HG03066 (cell line): ENCODE measurements around the gene CDH24.

Experiments
- ATAC-seq: cut with Tn5 transposase; IDR thresholded peaks from one replicate; pipeline ENCODE4 v1.9.1; 2021; ENCODE audit warnings: low read depth; ENCODE audit not compliant: unreplicated experiment

Gene CDH24

DNA sequence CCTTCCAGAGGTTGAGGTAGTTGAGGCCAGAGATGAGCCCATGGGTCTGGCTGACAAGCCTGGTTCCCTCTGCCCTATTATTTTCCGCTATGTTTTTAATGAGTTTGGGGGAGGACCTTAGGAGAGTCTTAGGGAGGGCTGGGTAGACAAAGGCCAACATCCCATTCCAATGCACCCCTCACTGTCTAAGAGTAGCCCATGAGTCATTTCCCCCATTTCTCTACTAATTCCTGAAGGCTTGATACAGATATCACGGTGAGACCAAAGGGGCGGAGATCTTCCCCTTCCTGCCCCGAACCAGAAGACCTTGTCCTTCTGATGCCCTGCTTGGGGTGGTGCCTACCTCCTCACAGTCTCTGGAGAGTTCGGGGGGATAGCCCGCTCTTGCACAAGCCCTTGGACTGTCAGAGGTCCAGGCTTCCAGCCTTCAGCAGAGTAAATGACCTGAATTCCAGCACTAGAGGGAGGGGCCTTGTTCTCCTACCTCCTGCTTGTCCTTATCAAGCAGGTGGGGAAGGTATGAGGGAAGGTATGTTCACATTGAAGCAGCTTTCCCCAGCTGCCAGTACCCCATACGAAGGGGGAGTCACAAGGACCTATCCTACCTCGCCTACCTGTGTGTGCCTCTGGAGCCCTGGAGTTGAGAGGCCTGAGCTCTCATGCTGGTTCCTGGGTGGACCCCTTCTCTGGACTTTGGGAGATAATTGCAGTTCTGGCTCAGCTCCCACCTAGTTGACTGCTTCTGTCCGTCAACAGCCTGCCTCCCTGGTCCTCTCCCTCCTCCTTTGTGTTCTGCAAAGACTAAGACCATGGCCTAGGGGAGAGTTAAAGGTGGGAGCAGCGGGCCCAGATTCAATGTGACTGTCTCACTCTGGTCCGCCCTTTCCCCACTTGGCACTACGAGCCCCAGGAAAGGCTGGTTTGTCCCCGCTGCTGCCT, 11.6 kb downstream of the CDH24 start:
- ATAC-seq: no peak

DNA sequence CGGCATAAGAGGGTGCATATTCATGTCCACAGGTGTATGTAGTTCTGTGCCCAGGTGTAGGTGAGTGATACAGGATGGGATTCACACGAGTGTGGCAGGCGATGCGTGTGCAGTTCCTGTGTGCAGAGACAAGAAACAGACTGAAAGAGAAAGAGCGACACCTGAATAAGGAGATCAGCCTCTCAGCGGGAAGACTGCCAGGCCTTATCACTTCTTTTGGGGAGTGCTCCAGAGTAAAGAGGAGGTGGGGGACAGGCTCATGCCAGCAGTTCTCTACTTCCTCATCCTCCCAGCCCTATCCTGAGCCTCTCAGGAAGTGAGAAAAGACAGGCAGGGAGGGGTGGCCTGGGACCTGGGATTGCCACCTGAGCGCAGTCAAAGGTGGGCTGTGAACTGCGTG, 12.5 kb downstream of the CDH24 start:
- ATAC-seq: no peak

DNA sequence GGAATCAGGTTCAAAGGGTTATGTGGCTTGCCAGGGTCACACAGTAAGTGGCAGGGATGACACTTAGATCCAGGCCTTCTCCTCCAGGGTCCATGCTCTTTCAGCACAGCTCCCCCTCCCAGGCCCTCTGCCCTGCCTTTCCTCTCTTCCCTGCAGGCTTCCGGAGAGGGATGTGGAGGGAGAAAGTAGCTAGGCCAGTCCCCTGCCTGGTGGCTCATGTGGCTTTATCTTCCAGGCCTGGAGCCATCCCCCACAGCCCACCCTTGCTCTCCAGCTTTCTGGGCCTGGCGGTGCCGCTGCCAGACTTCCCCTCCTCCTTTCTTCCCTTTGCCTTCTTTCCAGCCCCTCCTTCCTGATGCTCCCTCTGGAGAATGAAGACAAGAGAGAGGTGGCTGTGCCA, 13.6 kb downstream of the CDH24 start:
- no peak for ATAC-seq

DNA sequence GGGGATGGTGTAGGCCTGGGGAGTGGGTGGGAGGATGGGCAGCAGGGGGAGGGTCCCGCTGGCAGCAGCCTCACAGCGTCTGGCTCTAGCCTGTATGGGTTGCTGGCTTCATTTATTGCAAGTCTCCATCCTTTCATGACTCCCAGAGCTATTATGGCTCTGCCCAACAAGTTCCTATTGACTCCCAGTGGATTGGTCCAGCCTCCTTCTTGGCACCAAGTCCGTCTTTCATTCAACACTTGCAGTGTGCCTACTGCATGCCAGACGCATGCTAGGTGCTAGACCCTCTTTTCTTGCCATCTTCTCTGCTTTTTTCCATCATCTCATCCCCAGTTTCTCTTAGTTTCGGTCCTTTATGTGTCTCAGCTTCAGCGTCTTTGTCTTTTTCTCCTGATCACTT, 14.2 kb downstream of the CDH24 start:
- ATAC-seq: no peak

DNA sequence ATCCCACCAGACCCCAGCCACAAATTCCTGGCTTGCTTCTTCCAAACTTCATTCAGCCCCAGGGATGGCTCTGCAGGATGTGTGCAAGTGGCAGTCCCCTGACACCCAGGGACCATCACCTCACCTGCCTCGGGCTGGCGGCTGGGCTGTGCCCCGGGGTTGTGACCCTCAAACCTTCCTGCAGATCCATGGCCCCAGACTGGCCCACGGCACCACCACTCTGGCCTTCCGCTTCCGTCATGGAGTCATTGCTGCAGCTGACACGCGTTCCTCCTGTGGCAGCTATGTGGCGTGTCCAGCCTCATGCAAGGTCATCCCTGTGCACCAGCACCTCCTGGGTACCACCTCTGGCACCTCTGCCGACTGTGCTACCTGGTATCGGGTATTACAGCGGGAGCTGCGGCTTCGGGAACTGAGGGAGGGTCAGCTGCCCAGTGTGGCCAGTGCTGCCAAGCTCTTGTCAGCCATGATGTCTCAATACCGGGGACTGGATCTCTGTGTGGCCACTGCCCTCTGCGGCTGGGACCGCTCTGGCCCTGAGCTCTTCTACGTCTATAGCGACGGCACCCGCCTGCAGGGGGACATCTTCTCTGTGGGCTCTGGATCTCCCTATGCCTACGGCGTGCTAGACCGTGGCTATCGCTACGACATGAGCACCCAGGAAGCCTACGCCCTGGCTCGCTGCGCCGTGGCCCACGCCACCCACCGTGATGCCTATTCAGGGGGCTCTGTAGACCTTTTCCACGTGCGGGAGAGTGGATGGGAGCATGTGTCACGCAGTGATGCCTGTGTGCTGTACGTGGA, 15.0 kb downstream of the CDH24 start, which contains the start of gene PSMB11:
TSS of gene PSMB11 (plus strand) at position 51 of the 804 bp plus-strand sequence. CDS start at position 65, 14 bp downstream.
- no peak for ATAC-seq

DNA sequence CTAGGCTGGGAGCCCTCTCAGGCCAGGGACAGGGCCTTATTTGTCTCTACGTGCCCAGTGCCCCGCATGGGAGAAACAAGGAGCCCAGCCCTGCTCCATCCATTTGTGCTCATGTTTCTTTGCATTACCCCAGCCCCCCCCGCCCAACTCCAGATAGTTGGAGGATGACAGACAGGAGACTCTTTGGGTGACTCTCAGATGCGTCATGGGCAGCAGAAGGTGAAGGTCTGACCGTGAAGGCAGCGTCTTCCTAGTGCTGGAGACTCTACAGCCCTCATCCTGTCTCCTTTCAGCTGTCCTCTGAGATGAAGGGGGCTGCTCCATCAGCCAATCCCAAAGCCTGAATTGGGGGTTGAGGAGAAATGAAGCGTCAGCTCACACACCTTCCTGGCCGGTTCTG, 15.6 kb downstream of the CDH24 start:
- ATAC-seq: no peak

DNA sequence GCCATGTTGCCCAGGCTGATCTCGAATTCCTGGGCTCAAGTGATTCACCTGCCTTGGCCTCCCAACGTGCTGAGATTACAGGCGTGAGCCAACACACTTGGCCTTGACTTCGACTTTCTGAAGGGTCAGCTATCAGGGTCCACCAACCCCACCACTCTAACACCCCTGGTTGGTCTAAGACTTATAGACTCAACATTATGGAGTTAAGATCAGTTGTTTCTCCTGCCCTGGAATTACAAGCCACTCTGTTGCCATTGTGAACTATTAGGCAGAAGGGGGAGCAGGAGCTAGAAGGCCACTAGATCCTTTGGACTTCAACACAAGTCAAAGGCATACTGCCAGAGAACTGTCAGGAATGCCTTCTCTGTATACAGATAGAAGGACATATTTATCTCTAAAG, 17.2 kb downstream of the CDH24 start:
- no peak for ATAC-seq

DNA sequence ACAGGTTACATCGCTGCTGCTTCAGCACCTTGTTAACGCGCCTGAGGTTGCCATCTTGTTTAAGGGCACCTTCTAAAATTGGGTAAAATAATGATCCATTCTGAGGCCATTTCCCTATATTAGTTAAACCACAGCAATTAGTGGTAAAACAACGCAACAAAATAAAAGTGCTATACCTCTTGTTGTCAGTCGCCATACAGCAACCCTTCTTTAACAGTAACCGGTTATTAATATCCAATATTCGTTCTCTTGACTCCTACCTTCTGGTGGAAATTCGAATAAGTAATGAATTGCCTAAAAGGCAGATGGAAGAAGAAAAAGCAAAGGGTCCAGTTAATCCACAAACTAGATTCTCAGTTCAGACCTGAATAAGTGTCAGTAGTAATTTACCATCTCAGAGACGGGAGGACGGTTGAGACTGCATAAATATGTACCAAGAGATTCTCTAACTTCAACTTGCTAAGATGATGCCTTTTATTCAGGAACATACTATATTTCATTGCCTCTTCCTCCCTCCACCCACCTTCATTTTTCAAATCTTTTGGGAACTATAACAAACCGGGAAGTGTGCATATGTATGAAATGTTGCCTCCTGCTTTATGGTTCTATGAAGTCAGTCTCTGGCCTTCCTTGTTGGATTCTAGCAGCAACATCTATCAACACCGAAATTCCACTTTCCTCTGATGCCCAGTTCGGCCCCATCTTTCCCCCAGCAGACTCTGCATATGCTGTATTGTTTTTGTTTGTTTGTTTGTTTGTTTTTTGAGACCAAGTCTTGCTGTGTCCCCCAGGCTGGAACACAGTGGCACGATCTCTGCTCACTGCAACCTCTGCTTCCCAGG, 21.8 kb downstream of the CDH24 start:
- no peak for ATAC-seq

DNA sequence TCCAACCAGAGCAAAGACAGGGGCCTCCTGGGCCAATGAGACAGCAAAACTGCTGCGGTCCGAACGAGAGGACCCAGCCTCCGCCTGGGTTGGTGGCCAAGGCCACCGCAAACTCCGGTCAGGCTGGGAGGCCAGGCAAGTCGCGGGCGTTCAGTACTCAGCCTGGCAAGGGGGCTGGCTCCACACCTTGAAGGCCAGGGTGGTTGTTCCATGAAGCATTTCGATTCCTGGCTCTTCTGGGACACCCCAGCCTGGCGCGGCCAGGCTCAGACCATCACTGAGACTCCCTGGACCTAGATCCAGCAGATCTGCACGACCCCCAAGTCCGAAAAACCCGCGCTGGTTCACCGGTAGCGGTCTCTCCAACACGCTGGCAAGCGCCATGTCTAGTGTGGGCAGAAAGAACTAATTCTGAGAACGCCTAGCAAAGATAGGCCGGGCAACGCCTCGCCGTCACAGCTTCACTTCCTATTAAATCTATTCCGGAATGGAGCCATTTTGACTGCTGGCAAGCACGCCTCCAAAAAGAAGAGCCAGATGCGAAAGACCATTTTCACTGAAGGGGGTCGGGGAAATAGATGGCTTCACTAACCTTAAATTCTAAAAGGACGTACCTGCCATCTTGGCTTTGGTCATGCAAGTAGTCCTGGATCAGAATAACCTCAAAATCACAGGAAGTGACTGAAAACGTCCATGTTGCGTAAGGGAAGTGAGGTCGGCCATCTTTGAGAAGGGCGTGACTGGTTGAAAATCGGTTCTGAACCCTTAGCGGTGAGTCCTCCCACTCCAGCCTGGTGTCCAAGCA, 22.6 kb downstream of the CDH24 start, which contains the start of gene PSMB5:
TSS of gene PSMB5 (minus strand) at position 403 of the 805 bp plus-strand sequence. CDS start at position 384, 19 bp downstream.
- ATAC-seq: peak; percentile 90

DNA sequence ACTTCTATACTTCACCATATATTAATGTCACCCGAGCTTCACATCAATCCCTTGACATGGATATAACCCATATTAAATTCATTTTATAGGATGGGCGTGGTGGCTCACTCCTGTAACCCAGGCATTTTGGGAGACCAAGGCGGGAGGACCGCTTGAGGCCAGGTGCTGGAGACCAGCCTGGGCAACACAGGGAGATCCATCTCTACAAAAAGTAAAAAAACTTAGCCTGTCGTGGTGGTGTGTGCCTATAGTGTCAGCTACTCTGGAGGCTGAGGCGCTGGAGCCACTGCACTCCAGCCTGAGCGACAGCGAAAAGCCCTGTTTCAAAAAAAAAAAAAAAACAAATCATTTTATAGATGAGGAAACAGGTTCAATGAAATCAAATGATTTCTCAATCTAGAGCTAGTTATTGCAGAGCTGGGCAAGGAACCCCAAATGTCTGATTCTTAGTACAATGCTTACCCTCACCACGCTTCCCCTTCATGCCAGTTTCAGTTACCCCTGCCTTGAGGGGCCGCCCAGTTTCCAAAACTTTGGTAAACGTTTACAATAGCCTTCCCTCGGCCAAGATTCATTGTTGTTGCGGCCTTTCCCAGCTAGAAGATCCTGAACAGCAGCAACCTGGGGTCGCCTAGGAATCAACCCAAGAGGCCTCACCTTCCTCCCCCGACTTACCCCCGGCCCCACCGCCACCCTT, 23.4 kb downstream of the CDH24 start:
- no peak for ATAC-seq

DNA sequence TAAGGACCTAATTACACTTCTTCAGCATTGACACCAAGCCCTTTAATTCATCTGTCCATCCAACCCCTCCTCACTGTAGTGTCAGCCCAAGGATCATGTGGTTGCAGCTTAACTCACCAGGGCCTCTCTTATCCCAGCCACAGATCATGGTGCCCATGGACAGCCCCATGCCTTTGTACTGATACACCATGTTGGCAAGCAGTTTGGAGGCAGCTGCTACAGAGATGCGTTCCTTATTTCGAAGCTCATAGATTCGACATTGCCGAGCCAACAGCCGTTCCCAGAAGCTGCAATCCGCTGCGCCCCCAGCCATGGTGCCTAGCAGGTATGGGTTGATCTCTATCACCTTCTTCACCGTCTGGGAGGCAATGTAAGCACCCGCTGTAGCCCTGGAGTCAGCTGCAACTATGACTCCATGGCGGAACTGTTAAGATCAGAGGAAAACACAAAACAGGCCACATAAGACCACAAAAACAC, 24.0 kb downstream of the CDH24 start:
- no peak for ATAC-seq

DNA sequence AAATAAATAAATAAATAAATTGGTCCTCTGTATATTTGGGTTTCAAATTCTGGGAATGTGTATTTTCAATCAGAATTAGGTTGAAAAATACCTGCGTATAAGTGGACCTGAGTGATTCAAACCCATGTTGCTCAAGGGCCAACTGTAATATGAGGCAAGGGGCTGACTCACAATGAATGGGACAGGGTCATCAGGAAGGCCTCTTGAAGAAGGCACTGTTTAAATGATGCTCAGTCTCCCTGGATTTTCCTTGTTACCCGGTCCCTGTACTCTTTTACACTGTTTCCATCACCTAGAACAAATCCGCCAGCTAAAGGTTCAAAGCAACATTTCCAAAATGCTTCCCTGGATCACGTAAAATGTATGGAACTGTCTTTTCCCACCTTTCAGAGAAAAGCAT, 26.4 kb downstream of the CDH24 start:
- no peak for ATAC-seq

DNA sequence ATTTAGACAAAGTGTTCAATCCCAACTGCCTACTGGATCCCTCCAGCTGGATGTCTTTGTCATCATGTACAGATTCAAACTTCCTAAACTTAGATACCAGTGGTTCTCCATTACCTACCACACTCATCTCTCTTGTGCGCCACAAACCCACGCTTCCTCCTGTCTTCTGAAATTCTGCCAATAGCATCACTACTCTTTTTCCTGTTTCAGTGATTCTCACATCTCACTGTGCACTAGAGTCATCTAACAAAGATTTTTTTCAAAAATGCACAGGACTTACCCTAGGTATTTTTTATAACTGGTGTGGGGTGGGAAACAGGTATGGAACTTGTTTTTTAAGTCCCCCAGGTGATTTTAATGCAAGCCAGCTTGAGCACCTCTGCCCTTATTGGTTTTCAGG, 28.5 kb downstream of the CDH24 start:
- ATAC-seq: no peak

DNA sequence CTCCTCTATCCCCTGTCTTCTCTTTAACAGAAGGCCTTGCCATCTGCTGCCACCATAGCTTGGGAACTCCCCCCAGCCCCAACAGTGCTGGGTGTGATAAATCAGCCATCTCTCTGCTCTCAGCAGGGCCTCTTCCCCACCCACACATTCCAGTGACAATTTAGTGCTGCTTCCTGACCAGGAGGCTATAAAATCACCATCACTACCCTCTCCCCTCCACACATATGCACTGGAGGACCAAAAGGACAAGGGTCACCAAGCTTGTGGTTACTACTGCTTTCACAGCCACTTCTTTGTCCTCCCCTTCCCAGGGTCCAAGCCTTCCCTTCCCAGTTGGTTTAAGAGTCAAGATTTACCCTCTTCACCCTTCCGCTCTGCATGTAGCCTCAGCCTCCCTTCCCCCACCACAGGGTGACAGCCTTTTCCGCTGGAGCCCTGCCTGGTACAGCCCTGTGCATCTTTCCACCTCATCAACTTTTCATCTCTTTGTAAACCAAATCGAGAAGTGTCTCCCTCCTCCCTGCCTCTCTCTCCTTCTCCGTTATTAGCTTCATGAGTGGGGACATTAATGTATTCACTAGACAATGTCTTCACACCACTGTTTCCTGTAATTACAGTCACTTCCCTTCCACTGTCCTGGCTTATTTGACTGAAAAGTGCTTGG, 32.0 kb downstream of the CDH24 start:
- no peak for ATAC-seq

DNA sequence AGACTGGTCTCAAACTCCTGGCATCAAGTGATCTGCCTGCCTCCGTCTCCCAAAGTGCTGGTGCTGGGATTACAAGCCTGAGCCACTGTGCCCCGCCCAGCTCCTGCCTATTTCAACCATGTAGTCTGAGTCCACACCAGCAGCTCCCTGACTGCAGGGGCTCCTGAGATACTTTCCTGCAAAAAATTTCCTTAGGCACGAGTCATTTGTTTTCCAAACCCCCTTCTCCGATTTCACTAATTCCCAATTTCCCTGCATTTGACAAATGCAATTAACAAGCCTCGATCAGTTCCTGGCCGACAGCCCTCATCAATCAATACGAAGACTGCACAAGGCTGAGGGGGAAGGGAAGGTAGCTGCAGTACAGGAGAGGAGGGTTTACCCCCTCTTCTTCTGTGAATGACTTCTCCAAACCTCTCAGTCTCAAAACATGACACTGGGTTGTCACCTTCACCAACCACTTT, 32.7 kb downstream of the CDH24 start:
- no peak for ATAC-seq

DNA sequence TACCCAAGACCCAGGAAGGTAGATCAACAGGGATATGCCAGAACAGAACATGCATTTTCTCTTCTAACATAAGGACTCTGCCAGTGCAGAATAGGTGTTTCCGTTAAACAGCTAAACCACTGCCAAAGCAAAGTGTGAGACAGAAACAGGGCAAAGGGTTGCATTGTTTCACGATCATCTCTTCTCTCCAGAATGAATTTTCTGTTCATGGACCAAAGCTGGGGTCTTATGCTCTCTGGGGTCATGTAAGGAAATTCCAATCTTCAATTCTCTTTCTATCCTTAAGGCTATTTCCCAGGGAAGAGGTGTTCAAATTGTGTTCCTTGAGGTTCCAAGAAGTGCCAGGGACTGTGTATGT, 33.5 kb downstream of the CDH24 start:
- no peak for ATAC-seq

DNA sequence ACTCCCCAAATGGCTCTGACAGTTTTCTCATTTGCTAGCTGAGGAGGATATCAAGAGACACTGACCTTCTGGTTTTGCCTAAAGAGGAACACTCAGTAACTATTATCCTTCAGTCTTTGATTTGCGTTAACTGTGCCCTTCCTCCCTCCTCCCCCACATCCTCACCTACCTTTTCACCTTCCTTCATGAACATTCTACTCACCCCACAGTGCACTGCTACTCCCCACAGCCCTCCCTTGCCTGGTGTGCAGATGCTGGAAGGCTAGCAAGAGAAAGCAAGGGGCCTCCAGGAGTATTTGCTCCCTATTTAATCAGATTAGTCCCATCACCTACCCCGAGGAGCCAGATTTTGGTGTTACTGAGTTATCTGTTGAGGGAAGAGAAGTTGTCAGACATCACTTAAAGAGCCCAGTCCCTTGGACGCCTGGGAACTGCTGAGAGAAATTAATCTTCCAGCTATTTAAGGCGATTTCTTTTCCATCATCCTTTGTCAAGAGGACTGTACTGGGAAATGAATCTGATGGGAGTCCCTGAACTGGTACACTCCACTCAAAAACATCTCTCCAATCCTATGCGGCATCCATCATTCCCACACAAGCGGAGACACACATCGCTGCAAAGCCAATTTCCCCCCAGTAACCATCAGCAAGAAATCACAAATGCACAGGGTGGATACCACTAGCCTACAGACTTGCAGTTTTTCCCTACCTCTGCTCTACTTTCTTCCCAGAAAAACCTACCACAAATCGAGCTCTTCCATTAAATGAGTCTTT, 34.1 kb downstream of the CDH24 start:
- ATAC-seq: no peak
